CD8-positive, alpha-beta memory T cell (primary cell): ENCODE data around the gene GRP. TPM values are rescaled to one million over a fixed set of nuclear protein-coding genes. Genes with fewer than 3 reads are reported as not detected.

ENCODE experiments used
- CTCF ChIA-PET: fragments of 350-600 bp; sonication (Branson Sonifier 250); formaldehyde crosslinking; loops from one replicate; lab custom pipeline; 2021; ENCODE audit warnings: antibody characterized with exemption; lab: Charles Lee
- POLR2A ChIA-PET: fragments of 350-600 bp; sonication (Branson Sonifier 250); formaldehyde crosslinking; loops from one replicate; lab custom pipeline; 2021; ENCODE audit warnings: antibody characterized with exemption; lab: Charles Lee
- DNase-seq, 5 donors: peaks; one replicate each; pipeline versions ENCODE4 v3.0.0 to v3.0.0-alpha.2; 2020 to 2022; ENCODE audit warnings: mixed read lengths in 1 of 5
- H3K27ac ChIP-seq: one replicate; pipeline ENCODE4 v1.7.0; 2013; ENCODE audit warnings: low read depth, mild to moderate bottlenecking, low read length, moderate library complexity
- H3K27me3 ChIP-seq: 2 replicates; pipeline ENCODE4 v1.7.0; 2013; ENCODE audit warnings: low read length, mild to moderate bottlenecking; ENCODE audit not compliant: insufficient read depth, poor library complexity, severe bottlenecking
- H3K36me3 ChIP-seq: 2 replicates; pipeline ENCODE4 v1.7.0; 2013; ENCODE audit warnings: mild to moderate bottlenecking, low read length, moderate library complexity; ENCODE audit not compliant: insufficient read depth
- H3K4me1 ChIP-seq: 2 replicates; pipeline ENCODE4 v1.7.0; 2013; ENCODE audit warnings: mild to moderate bottlenecking, low read length, moderate library complexity; ENCODE audit not compliant: insufficient read depth
- H3K4me3 ChIP-seq: 2 replicates; pipeline ENCODE4 v1.7.0; 2013; ENCODE audit warnings: mild to moderate bottlenecking, low read length
- H3K9me3 ChIP-seq: 2 replicates; pipeline ENCODE4 v1.7.0; 2013; ENCODE audit warnings: mild to moderate bottlenecking, low read length
- H3K27ac Mint-ChIP-seq, 8 donors: one replicate each; pipeline ENCODE4 v1.8.0; 2020 to 2021; ENCODE audit warnings: mixed read lengths in 8 of 8, mild to moderate bottlenecking in 6 of 8, inconsistent platforms in 3 of 8, moderate library complexity in 3 of 8
- H3K27me3 Mint-ChIP-seq, 2 donors: one replicate each; pipeline ENCODE4 v1.8.0; 2020 to 2021; ENCODE audit warnings: mixed read lengths in 2 of 2, mild to moderate bottlenecking in 1 of 2, moderate library complexity in 1 of 2
- H3K36me3 Mint-ChIP-seq, 3 donors: one replicate each; pipeline ENCODE4 v1.8.0; 2020 to 2021; ENCODE audit warnings: mixed read lengths in 3 of 3, inconsistent platforms in 1 of 3, mild to moderate bottlenecking in 1 of 3
- H3K4me1 Mint-ChIP-seq, 3 donors: one replicate each; pipeline ENCODE4 v1.8.0; 2020 to 2021; ENCODE audit warnings: mixed read lengths in 3 of 3, inconsistent platforms in 1 of 3, mild to moderate bottlenecking in 1 of 3
- H3K4me3 Mint-ChIP-seq, 7 donors: one replicate each; pipeline ENCODE4 v1.8.0; 2020 to 2021; ENCODE audit warnings: mixed read lengths in 7 of 7, mild to moderate bottlenecking in 6 of 7, moderate library complexity in 4 of 7, inconsistent platforms in 2 of 7
- H3K9me3 Mint-ChIP-seq, 5 donors: one replicate each; pipeline ENCODE4 v1.8.0; 2020 to 2022; ENCODE audit warnings: mixed read lengths in 5 of 5, mild to moderate bottlenecking in 3 of 5, moderate library complexity in 2 of 5, inconsistent platforms in 1 of 5
- polyA plus RNA-seq: library from polyadenylated mRNA; unstranded; fragments of 300-500 nt; fragmentation: Illumina TruSeq; gene quantifications from one replicate; pipeline ENCODE4 v1.2.3, GENCODE V29; 2021
- total RNA-seq, 2 experiments: library from RNA; stranded (reverse); gene quantifications; one replicate each; pipeline ENCODE4 v1.2.3, GENCODE V29; 2021

The GRP gene
- total and polyA plus RNA-seq, 3 experiments from 2014 or later = not detected

DNA sequence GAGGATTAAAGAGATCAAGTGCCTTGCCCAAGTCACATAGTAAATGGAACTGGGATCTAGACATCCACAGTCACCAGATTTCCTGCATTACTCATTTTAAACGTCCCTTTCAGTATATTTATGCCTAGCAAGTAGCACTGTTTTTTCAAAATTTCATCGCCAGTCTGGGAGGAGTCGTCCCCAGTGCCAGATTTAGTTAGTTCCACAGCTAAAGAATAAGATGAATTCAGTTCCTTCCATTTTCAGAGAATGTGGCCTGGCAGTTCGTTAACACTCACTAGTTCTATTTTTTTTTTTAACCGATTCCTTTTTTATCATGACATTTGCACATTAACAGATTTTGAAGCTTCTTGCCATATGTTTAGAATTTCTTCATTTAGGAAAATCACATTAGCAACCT, 11.2 kb downstream of the GRP start:
- Histone ChIP-seq H3K36me3 (no peaks in the 10 kb centered on the region), H3K9me3 (no peaks in the 10 kb centered on the region), H3K4me3 (no peak overlapping the region), H3K4me1 (no peaks in the 10 kb centered on the region), H3K27ac (no peak overlapping the region), H3K27me3 (peaks cover 4% of the 10 kb centered on the region)
- H3K36me3 Mint-ChIP-seq = no peaks in the 10 kb centered on the region
- H3K27me3 Mint-ChIP-seq = peaks cover 10 to 57% of the 10 kb centered on the region in 2 donors
- CTCF ChIA-PET = no interaction called here
- no peaks in the 10 kb centered on the region for H3K9me3 Mint-ChIP-seq
- H3K27ac Mint-ChIP-seq = no peak overlapping the region
- no peak for DNase-seq
- POLR2A ChIA-PET = no interaction called here
- H3K4me3 Mint-ChIP-seq = no peak overlapping the region
- H3K4me1 Mint-ChIP-seq = no peaks in the 10 kb centered on the region

GRCh38 chr18:59231877-59232276, 11.9 kb downstream of the GRP start:
- peaks cover 0 to 1% (median 0%) of the 10 kb centered on the region in 5 donors for H3K9me3 Mint-ChIP-seq
- POLR2A ChIA-PET = no interaction called here

GRCh38 chr18:59232309-59233016, 12.5 kb downstream of the GRP start:
- Histone ChIP-seq H3K4me1 (no peaks in the 10 kb centered on the region), H3K27ac (no peak overlapping the region), H3K36me3 (no peaks in the 10 kb centered on the region), H3K27me3 (peaks cover 4% of the 10 kb centered on the region), H3K9me3 (no peaks in the 10 kb centered on the region), H3K4me3 (no peak overlapping the region)
- no peaks in the 10 kb centered on the region for H3K36me3 Mint-ChIP-seq
- ChIA-PET CTCF (interaction anchor here (1.8 kb wide), 1 partner anchor 10 kb away, joined by 3 read pairs; no protein-coding TSS in a partner anchor), POLR2A (no interaction called here)
- DNase-seq = no peak
- H3K9me3 Mint-ChIP-seq = peaks cover 0 to 1% (median 0%) of the 10 kb centered on the region in 5 donors
- H3K4me3 Mint-ChIP-seq = no peak overlapping the region
- H3K4me1 Mint-ChIP-seq = no peaks in the 10 kb centered on the region
- H3K27me3 Mint-ChIP-seq = peaks cover 10 to 53% of the 10 kb centered on the region in 2 donors
- no peak overlapping the region for H3K27ac Mint-ChIP-seq

More at GRCh38 chr18:59231877-59232276, 11.9 kb downstream of the GRP start:
- CTCF ChIA-PET = interaction anchor here (1.8 kb wide), 1 partner anchor 10 kb away, joined by 3 read pairs; no protein-coding TSS in a partner anchor
- Histone ChIP-seq H3K27me3 (peaks cover 4% of the 10 kb centered on the region), H3K4me1 (no peaks in the 10 kb centered on the region), H3K4me3 (no peak overlapping the region), H3K36me3 (no peaks in the 10 kb centered on the region), H3K27ac (no peak overlapping the region), H3K9me3 (no peaks in the 10 kb centered on the region)
- Mint-ChIP-seq H3K27me3 (peaks cover 10 to 58% of the 10 kb centered on the region in 2 donors), H3K27ac (no peak overlapping the region), H3K4me3 (no peak overlapping the region), H3K4me1 (no peaks in the 10 kb centered on the region), H3K36me3 (no peaks in the 10 kb centered on the region)
- no peak for DNase-seq

GRCh38 chr18:59233017-59233410, 13.1 kb downstream of the GRP start:
- no peak overlapping the region for H3K27ac Mint-ChIP-seq
- peaks cover 10 to 54% of the 10 kb centered on the region in 2 donors for H3K27me3 Mint-ChIP-seq
- CTCF ChIA-PET = interaction anchor here (1.8 kb wide), 1 partner anchor 11 kb away, joined by 3 read pairs; no protein-coding TSS in a partner anchor
- H3K4me3 ChIP-seq = no peak overlapping the region
- no peaks in the 10 kb centered on the region for H3K36me3 Mint-ChIP-seq
- POLR2A ChIA-PET = no interaction called here
- H3K4me3 Mint-ChIP-seq = no peak overlapping the region
- no peaks in the 10 kb centered on the region for H3K9me3 ChIP-seq
- H3K36me3 ChIP-seq = no peaks in the 10 kb centered on the region
- H3K27me3 ChIP-seq = peaks cover 4% of the 10 kb centered on the region
- no peaks in the 10 kb centered on the region for H3K4me1 Mint-ChIP-seq
- DNase-seq = no peak
- H3K27ac ChIP-seq = no peak overlapping the region
- no peaks in the 10 kb centered on the region for H3K4me1 ChIP-seq
- peaks cover 0 to 1% (median 0%) of the 10 kb centered on the region in 5 donors for H3K9me3 Mint-ChIP-seq

DNA sequence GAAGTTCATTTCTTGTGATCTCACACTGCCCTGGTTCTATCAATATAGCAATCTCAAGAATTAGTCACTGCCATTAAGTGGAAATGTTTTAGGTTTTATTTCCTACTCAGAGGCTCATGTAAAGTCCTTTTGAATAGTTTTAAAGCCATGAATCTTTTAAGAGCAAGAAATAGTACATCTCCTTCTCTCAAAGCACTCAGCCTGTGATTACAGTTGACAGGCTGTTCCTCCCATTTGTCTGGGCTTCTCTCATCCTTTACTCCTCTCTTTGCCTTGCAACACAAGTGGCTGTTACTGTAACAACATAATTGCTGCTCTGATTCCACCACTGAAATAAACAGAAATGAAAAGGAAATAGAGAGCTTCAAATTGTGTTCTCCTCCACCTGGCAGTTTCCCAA, 18.4 kb downstream of the GRP start:
- H3K4me3 Mint-ChIP-seq = no peak overlapping the region
- ChIA-PET POLR2A (no interaction called here), CTCF (no interaction called here)
- Histone ChIP-seq H3K36me3 (no peaks in the 10 kb centered on the region), H3K9me3 (no peaks in the 10 kb centered on the region), H3K4me1 (no peaks in the 10 kb centered on the region), H3K27ac (no peak overlapping the region), H3K27me3 (no peaks in the 10 kb centered on the region), H3K4me3 (no peak overlapping the region)
- DNase-seq = no peak
- peaks cover 0 to 7% (median 4%) of the 10 kb centered on the region in 5 donors for H3K9me3 Mint-ChIP-seq
- peaks cover 7 to 29% of the 10 kb centered on the region in 2 donors for H3K27me3 Mint-ChIP-seq
- no peak overlapping the region for H3K27ac Mint-ChIP-seq
- no peaks in the 10 kb centered on the region for H3K4me1 Mint-ChIP-seq
- H3K36me3 Mint-ChIP-seq = no peaks in the 10 kb centered on the region

DNA sequence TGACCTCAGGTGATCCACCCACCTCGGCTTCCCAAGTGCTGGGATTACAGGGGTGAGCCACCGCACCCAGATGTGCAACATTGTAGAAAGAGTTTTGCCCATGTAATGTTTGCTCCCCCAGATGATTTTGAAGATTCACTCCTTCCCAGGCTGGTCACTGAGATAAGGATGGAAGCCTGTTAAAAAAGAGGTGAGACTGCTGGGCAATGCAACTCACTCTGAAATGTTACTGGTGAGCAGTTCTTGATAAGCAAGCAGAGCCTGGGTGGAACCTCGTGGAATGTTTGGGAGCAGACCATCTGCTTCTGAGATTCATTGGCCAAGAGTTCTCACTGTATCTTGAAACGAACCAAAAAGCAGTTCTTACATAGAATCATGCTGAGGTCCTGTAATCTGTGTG, 19.7 kb downstream of the GRP start:
- POLR2A ChIA-PET = no interaction called here
- CTCF ChIA-PET = no interaction called here

DNA sequence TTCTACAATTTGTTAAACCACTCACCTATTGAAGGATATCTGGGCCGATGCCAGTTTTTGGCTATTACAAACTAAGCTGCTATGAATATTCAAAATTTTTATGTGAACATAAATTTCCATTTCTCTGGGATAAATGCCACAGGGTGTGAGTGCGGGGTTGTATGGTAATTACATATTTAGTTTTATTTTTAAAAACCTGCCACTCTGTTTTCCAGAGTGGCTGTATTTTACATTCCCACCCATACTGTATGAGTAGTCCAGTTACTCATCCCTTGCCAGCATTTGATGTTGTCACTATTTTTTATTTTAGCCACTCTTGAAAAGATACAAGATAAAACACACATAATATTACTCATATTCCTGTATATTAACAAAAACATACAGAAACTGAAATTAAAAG, 22.9 kb downstream of the GRP start:
- Histone ChIP-seq H3K27me3 (no peaks in the 10 kb centered on the region), H3K36me3 (no peaks in the 10 kb centered on the region), H3K4me1 (no peaks in the 10 kb centered on the region), H3K9me3 (no peaks in the 10 kb centered on the region), H3K4me3 (no peak overlapping the region), H3K27ac (no peak overlapping the region)
- Mint-ChIP-seq H3K4me3 (no peak overlapping the region), H3K27ac (no peak overlapping the region), H3K9me3 (peaks cover 0 to 6% (median 4%) of the 10 kb centered on the region in 5 donors), H3K36me3 (no peaks in the 10 kb centered on the region), H3K27me3 (peaks cover 15 to 55% of the 10 kb centered on the region in 2 donors), H3K4me1 (no peaks in the 10 kb centered on the region)
- POLR2A ChIA-PET = no interaction called here
- CTCF ChIA-PET = no interaction called here
- DNase-seq = no peak

More for the DNA sequence above, 19.7 kb downstream of the GRP start:
- DNase-seq = no peak
- Mint-ChIP-seq H3K27me3 (peaks cover 7 to 40% of the 10 kb centered on the region in 2 donors), H3K27ac (no peak overlapping the region), H3K4me3 (no peak overlapping the region), H3K36me3 (no peaks in the 10 kb centered on the region), H3K4me1 (no peaks in the 10 kb centered on the region), H3K9me3 (peaks cover 0 to 7% (median 4%) of the 10 kb centered on the region in 5 donors)
- no peaks in the 10 kb centered on the region for H3K9me3 ChIP-seq
- no peak overlapping the region for H3K27ac ChIP-seq
- no peaks in the 10 kb centered on the region for H3K27me3 ChIP-seq
- no peak overlapping the region for H3K4me3 ChIP-seq
- H3K36me3 ChIP-seq = no peaks in the 10 kb centered on the region
- no peaks in the 10 kb centered on the region for H3K4me1 ChIP-seq

DNA sequence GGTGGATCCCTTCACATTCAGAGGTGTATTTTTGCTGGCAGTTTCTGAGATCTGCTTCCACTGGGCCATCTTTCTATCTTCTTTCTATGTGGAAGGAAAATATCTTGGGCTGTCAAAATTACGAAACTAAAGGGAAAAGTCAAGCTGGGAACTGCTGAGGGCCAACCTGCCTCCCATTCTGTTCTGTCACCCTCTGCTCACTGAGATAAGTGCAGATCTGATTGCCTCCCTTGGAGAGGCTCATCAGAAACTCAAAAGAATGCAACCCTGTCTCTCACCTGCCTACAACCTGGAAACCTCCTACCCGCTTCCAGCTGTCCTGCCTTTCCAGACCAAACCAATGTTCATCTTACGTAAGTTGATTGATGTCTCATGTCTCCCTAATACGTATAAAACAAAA, 26.8 kb downstream of the GRP start:
- H3K4me3 Mint-ChIP-seq = no peak overlapping the region
- H3K4me1 Mint-ChIP-seq = no peaks in the 10 kb centered on the region
- no peak overlapping the region for H3K27ac Mint-ChIP-seq
- H3K27me3 ChIP-seq = no peaks in the 10 kb centered on the region
- H3K27me3 Mint-ChIP-seq = peaks cover 16 to 48% of the 10 kb centered on the region in 2 donors
- H3K27ac ChIP-seq = no peak overlapping the region
- no peaks in the 10 kb centered on the region for H3K9me3 ChIP-seq
- DNase-seq = no peak
- H3K9me3 Mint-ChIP-seq = peaks cover 0 to 2% (median 0%) of the 10 kb centered on the region in 5 donors
- H3K36me3 ChIP-seq = no peaks in the 10 kb centered on the region
- no peak overlapping the region for H3K4me3 ChIP-seq
- CTCF ChIA-PET = no interaction called here
- H3K36me3 Mint-ChIP-seq = no peaks in the 10 kb centered on the region
- POLR2A ChIA-PET = no interaction called here
- no peaks in the 10 kb centered on the region for H3K4me1 ChIP-seq
